Lung (tissue), 12 donors: ENCODE results near the gene TOM1L2. TPM values are rescaled to one million over a fixed set of nuclear protein-coding genes. Genes with fewer than 3 reads are reported as not detected.

Experiments
- ATAC-seq: fragments of 200-7000 bp; cut with Tn5 transposase; one replicate; pipeline ENCODE4 v1.9.1; 2020; ENCODE audit warnings: moderate number of reproducible peaks; ENCODE audit not compliant: insufficient read depth, low FRiP score
- DNase-seq, 3 donors: peaks; one replicate each; pipeline ENCODE4 v3.0.0-alpha.2; 2013 to 2017
- H3K27ac ChIP-seq, 2 donors: one replicate each; pipeline ENCODE4 v1.5.1; 2013; ENCODE audit warnings: mild to moderate bottlenecking in 2 of 2, moderate library complexity in 2 of 2, control low read depth in 1 of 2, inconsistent platforms in 1 of 2, low read depth in 1 of 2, low read length in 1 of 2
- H3K27me3 ChIP-seq, 3 donors: one replicate each; pipeline ENCODE4 v1.5.1; 2013; ENCODE audit warnings: low read length in 2 of 3; ENCODE audit not compliant: control insufficient read depth in 3 of 3, insufficient read depth in 3 of 3
- H3K36me3 ChIP-seq, 4 donors: one replicate each; pipeline ENCODE4 v1.5.1; 2013; ENCODE audit warnings: low read length in 4 of 4, mild to moderate bottlenecking in 1 of 4, moderate library complexity in 1 of 4; ENCODE audit not compliant: control insufficient read depth in 4 of 4, insufficient read depth in 4 of 4
- H3K4me1 ChIP-seq, 5 donors: one replicate each; pipeline ENCODE4 v1.5.1; 2013; ENCODE audit warnings: low read length in 5 of 5, mild to moderate bottlenecking in 2 of 5, moderate library complexity in 1 of 5; ENCODE audit not compliant: control insufficient read depth in 5 of 5, insufficient read depth in 5 of 5
- H3K4me3 ChIP-seq: one replicate; pipeline ENCODE4 v1.5.1; 2013; ENCODE audit warnings: mild to moderate bottlenecking, control low read depth, moderate library complexity
- H3K9ac ChIP-seq, 2 donors: one replicate each; pipeline ENCODE4 v1.5.1; 2013; ENCODE audit warnings: low read length in 2 of 2, control low read depth in 1 of 2; ENCODE audit not compliant: insufficient read depth in 1 of 2
- H3K9me3 ChIP-seq, 4 donors: one replicate each; pipeline ENCODE4 v1.5.1; 2013; ENCODE audit warnings: low read length in 3 of 4, mild to moderate bottlenecking in 1 of 4, moderate library complexity in 1 of 4; ENCODE audit not compliant: control insufficient read depth in 4 of 4, insufficient read depth in 3 of 4
- WGBS, 2 donors: extraction: QIAGEN DNeasy Blood & Tissue Kit; methylation state at CpG; one replicate each; pipeline ENCODE4 v1.1.7; 2013; 5-methylcytosine and 5-hydroxymethylcytosine counted together
- polyA plus RNA-seq, 2 donors: library from polyadenylated mRNA; stranded (reverse); fragments of 200-250 nt; gene quantifications; one replicate each; pipeline ENCODE4 v1.2.1, GENCODE V29; 2013
- total RNA-seq, 2 donors: library from RNA; depleted of rRNA in 1 of 2; stranded (reverse); fragments of >200 nt in 1 of 2; gene quantifications; one replicate each; pipeline ENCODE4 v1.2.1, GENCODE V29; 2014 to 2021
- TF ChIP-seq, protein P1 (sequence below): IDR thresholded peaks from 2 replicates; pipeline ENCODE4 v1.5.1; 2012; ENCODE audit warnings: mild to moderate bottlenecking; ENCODE audit errors: control extremely low read depth, extremely low read depth
- donor health status: control.
- donor health status: control.
- donor health status: Bipolar disorder and iron deficiency.
- donor health status: healthy.
- donor health status: DM: yes; HTN: yes; CAD: no.

Gene TOM1L2
- total and polyA plus RNA-seq, 4 donors: 21.5 to 56.5 (median 35.8) TPM

- no peak overlapping the region for H3K4me3 ChIP-seq
- H3K36me3 ChIP-seq: peaks cover 0 to 17% (median 0%) of the 10 kb centered on the region in 4 donors
- ATAC-seq: no peak
- no peaks in the 10 kb centered on the region for H3K27me3 ChIP-seq
- no peak for DNase-seq
- H3K9me3 ChIP-seq: no peaks in the 10 kb centered on the region
- TF ChIP-seq, protein P1, sequence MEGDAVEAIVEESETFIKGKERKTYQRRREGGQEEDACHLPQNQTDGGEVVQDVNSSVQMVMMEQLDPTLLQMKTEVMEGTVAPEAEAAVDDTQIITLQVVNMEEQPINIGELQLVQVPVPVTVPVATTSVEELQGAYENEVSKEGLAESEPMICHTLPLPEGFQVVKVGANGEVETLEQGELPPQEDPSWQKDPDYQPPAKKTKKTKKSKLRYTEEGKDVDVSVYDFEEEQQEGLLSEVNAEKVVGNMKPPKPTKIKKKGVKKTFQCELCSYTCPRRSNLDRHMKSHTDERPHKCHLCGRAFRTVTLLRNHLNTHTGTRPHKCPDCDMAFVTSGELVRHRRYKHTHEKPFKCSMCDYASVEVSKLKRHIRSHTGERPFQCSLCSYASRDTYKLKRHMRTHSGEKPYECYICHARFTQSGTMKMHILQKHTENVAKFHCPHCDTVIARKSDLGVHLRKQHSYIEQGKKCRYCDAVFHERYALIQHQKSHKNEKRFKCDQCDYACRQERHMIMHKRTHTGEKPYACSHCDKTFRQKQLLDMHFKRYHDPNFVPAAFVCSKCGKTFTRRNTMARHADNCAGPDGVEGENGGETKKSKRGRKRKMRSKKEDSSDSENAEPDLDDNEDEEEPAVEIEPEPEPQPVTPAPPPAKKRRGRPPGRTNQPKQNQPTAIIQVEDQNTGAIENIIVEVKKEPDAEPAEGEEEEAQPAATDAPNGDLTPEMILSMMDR: no peak
- peaks cover 11 to 37% (median 30%) of the 10 kb centered on the region in 5 donors for H3K4me1 ChIP-seq
- no peak overlapping the region for H3K9ac ChIP-seq
- WGBS, 2 donors: 97% methylated on average over 6 of the region's 6 CpGs
- H3K27ac ChIP-seq: peak overlapping the region in 1 of 2 donors; percentile 30
Observed at GRCh38 chr17:17844500-17844899, 127.7 kb downstream of the TOM1L2 start.

GRCh38 chr17:17844079-17844478 lies 128.1 kb downstream of the TOM1L2 start:
- DNase-seq: no peak
- TF ChIP-seq, protein P1: no peak
- Histone ChIP-seq H3K9me3 (no peaks in the 10 kb centered on the region), H3K4me1 (peaks cover 10 to 37% (median 30%) of the 10 kb centered on the region in 5 donors), H3K27me3 (no peaks in the 10 kb centered on the region), H3K36me3 (peaks cover 0 to 17% (median 0%) of the 10 kb centered on the region in 4 donors), H3K27ac (peak overlapping the region in 1 of 2 donors; percentile 30), H3K9ac (no peak overlapping the region), H3K4me3 (no peak overlapping the region)
- ATAC-seq: no peak
- WGBS, 2 donors: 87 to 88% methylated on average over 7 of the region's 7 CpGs

DNA sequence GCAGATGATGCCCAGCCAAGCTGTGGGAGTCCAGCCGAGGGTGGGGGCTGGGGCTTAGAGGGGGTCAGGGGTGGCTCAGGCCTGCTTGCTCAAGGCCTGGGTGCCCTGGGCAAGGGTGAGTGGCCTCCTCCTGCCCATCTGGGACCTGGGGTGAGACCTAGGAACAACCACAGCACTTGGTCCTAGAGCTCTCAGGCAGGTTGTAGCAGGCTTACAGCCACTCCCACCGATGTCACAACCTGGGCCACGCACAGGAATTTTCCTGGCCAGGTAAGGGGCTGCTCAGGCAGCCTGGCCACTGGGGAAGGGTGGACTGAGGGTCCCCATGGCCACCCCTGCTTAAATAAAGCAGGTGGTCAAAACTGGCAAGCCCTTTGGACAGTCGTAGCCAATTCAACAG lies 129.1 kb downstream of the TOM1L2 start:
- H3K4me3 ChIP-seq: no peak overlapping the region
- no peak overlapping the region for H3K27ac ChIP-seq
- WGBS, 2 donors: 66 to 84% methylated on average over 4 of the region's 4 CpGs
- peaks cover 12 to 40% (median 25%) of the 10 kb centered on the region in 5 donors for H3K4me1 ChIP-seq
- peaks cover 0 to 17% (median 0%) of the 10 kb centered on the region in 4 donors for H3K36me3 ChIP-seq
- ATAC-seq (no peak), DNase-seq (no peak)
- no peaks in the 10 kb centered on the region for H3K27me3 ChIP-seq
- H3K9ac ChIP-seq: no peak overlapping the region
- no peaks in the 10 kb centered on the region for H3K9me3 ChIP-seq
- TF ChIP-seq, protein P1: no peak
